Measurements from ENCODE around the gene DZIP1L. TPM values are rescaled to one million over a fixed set of nuclear protein-coding genes. Genes with fewer than 3 reads are reported as not detected.
A peak's percentile ranks its signal among the peaks of the same experiment; 100 is the strongest.
"Not testable (repeated sequence)": the region's sequence is repeated elsewhere in the genome, so short reads cannot be mapped to it uniquely, and the experiment has no call there.

The DZIP1L gene
- total RNA-seq, 1 experiment from 2014 or later: 3.8 TPM

GRCh38 chr3:138089091-138089490 lies 26.3 kb downstream of the DZIP1L start:
- Histone ChIP-seq H3F3A (ENCODE audit: low read length, unreplicated experiment) (no peaks in the 10 kb centered on the region), H3K9me3 (ENCODE audit: low read length) (no peaks in the 10 kb centered on the region), H3K4me1 (ENCODE audit: insufficient read depth, low read length) (peaks cover 22% of the 10 kb centered on the region), H3K9me2 (replicated peaks; ENCODE audit: low read length) (no peaks in the 10 kb centered on the region), H3K79me2 (ENCODE audit: low read length) (no peaks in the 10 kb centered on the region), H3K27ac (ENCODE audit: low read length) (peak overlapping the region; percentile 63), H3K4me2 (ENCODE audit: low read length) (peak overlapping the region; percentile 46), H2AFZ (ENCODE audit: low read length) (no peak overlapping the region), H3K36me3 (ENCODE audit: low read depth, low read length) (no peaks in the 10 kb centered on the region), H3K9ac (ENCODE audit: low read length) (peak overlapping the region; percentile 17; the same call in 1 of the 2 replicates), H3K27me3 (ENCODE audit: low read length) (no peaks in the 10 kb centered on the region), H3K4me3 (ENCODE audit: low read length) (no peak overlapping the region), H4K20me1 (ENCODE audit: low read length) (no peaks in the 10 kb centered on the region)
- DNase-seq (peak; percentile 81), ATAC-seq (peak; percentile 86)
- BruUV-seq (replicated peaks): no TSS peak
- CTCF ChIA-PET: interaction anchor here (0.8 kb wide), 1 partner anchor 27 kb away, joined by 3 read pairs; the partner anchor contains the start of gene DZIP1L
- no peak for TF ChIP-seq EZH2 (IDR thresholded peaks at IDR 0.05; ENCODE audit: low read length, unreplicated experiment)
- no peak for TF ChIP-seq CTCF (conservative IDR thresholded peaks at IDR 0.05; ENCODE audit: low read depth, low read length)
- TF ChIP-seq EZH2phosphoT487 (IDR thresholded peaks at IDR 0.05; ENCODE audit: borderline replicate concordance, low read length): no peak
- POLR2A ChIA-PET (ENCODE audit: unreplicated experiment): no interaction called here
- intact Hi-C loops (cut with micrococcal nuclease): no loop called here

DNA sequence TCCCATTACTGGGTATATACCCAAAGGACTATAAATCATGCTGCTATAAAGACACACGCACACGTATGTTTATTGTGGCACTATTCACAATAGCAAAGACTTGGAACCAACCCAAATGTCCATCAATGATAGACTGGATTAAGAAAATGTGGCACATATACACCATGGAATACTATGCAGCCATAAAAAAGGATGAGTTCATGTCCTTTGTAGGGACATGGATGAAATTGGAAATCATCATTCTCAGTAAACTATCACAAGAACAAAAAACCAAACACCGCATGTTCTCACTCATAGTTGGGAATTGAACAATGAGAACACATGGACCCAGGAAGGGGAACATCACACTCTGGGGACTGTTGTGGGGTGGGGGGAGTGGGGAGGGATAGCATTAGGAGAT lies 29.7 kb downstream of the DZIP1L start:
- H4K20me1 ChIP-seq (ENCODE audit: low read length); ATAC-seq; DNase-seq; H3K9me2 ChIP-seq (replicated peaks; ENCODE audit: low read length); H3K9me3 ChIP-seq (ENCODE audit: low read length); H3F3A ChIP-seq (ENCODE audit: low read length, unreplicated experiment); H3K4me3 ChIP-seq (ENCODE audit: low read length); POLR2A ChIA-PET (ENCODE audit: unreplicated experiment); H3K9ac ChIP-seq (ENCODE audit: low read length); intact Hi-C loops (cut with micrococcal nuclease); H3K36me3 ChIP-seq (ENCODE audit: low read depth, low read length); H3K79me2 ChIP-seq (ENCODE audit: low read length); H3K27me3 ChIP-seq (ENCODE audit: low read length); CTCF ChIA-PET; H2AFZ ChIP-seq (ENCODE audit: low read length); H3K27ac ChIP-seq (ENCODE audit: low read length); H3K4me2 ChIP-seq (ENCODE audit: low read length); BruUV-seq (replicated peaks): not testable (repeated sequence)
- peaks cover 40% of the 10 kb centered on the region for H3K4me1 ChIP-seq (ENCODE audit: insufficient read depth, low read length)

- ATAC-seq (no peak), DNase-seq (no peak)
- no peaks in the 10 kb centered on the region for H4K20me1 ChIP-seq (ENCODE audit: low read length)
- H3K27me3 ChIP-seq (ENCODE audit: low read length): no peaks in the 10 kb centered on the region
- H3K4me1 ChIP-seq (ENCODE audit: insufficient read depth, low read length): peaks cover 50% of the 10 kb centered on the region
- no peak overlapping the region for H3K4me3 ChIP-seq (ENCODE audit: low read length)
- H3K27ac ChIP-seq (ENCODE audit: low read length): peak overlapping the region; percentile 100; the same call in 1 of the 2 replicates
- no peak overlapping the region for H3K9ac ChIP-seq (ENCODE audit: low read length)
- H3K79me2 ChIP-seq (ENCODE audit: low read length): no peaks in the 10 kb centered on the region
- H3F3A ChIP-seq (ENCODE audit: low read length, unreplicated experiment): no peaks in the 10 kb centered on the region
- no peaks in the 10 kb centered on the region for H3K9me3 ChIP-seq (ENCODE audit: low read length)
- no peak overlapping the region for H2AFZ ChIP-seq (ENCODE audit: low read length)
- no TSS peak for BruUV-seq (replicated peaks)
- TF ChIP-seq CTCF (conservative IDR thresholded peaks at IDR 0.05; ENCODE audit: low read depth, low read length) (no peak), EZH2 (IDR thresholded peaks at IDR 0.05; ENCODE audit: low read length, unreplicated experiment) (no peak), EZH2phosphoT487 (IDR thresholded peaks at IDR 0.05; ENCODE audit: borderline replicate concordance, low read length) (no peak)
- no peaks in the 10 kb centered on the region for H3K9me2 ChIP-seq (replicated peaks; ENCODE audit: low read length)
- no peak overlapping the region for H3K4me2 ChIP-seq (ENCODE audit: low read length)
- ChIA-PET POLR2A (ENCODE audit: unreplicated experiment) (no interaction called here), CTCF (no interaction called here)
- intact Hi-C loops (cut with micrococcal nuclease): no loop called here
- no peaks in the 10 kb centered on the region for H3K36me3 ChIP-seq (ENCODE audit: low read depth, low read length)
These were observed 31.2 kb downstream of the DZIP1L start for GRCh38 chr3:138084196-138084595.

All from PC-3 (cell line).